ENCODE data around the gene FOXE3. TPM values are rescaled to one million over a fixed set of nuclear protein-coding genes. Genes with fewer than 3 reads are reported as not detected.

The FOXE3 gene
- total RNA-seq, 2 donors from 2014 or later = 0.28 TPM; not detected in 1

DNA sequence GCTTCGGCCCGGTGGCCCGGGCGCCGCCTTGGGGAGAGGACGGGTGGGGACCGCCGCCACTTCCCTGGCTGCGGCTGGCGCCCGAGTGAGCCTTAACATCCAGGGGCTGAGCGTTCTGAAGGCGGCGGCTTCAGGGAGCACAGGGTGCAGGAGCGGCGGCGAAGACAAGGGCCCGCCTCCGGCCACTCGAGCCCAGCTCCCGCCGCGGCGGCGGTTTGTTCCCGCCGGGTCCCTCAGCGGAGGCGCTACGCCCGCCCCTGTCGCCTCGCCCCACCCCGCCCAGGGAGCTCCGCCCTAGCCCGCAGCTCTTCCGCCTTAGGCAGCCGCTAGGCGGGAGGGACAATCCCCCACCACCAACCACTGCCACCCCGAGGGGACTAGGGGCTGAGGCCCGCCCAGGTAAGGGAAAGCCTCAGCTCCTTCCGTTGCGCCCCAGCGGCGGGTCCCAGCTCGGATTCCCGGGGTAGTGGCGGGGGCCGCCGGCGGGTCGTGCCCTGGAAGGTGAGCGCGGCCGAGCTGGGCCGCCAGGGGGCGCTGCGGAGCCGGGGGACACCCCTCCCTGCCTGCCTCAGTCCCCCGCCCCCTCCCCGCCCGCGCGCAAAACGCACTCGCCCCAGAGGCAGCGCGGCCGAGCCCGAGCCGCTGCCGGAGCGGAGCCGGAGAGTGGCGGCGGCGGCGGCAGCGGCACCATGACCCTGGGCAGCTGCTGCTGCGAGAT, 21.5 kb downstream of the FOXE3 start, which contains the start of gene FOXD2:
Gene FOXD2 (plus strand): TSS at position 598 of the 718 bp plus-strand sequence. CDS start 92 bp downstream, at position 690.
- Histone ChIP-seq H3K4me3 (peak within 1 kb of the TSS; percentile 92), H3K4me1 (ENCODE audit: control insufficient read depth in 1 of 2, low read depth in 2 of 2) (peaks cover 29 to 66% of the 10 kb centered on the region in 2 donors)
- TF ChIP-seq, protein P1, sequence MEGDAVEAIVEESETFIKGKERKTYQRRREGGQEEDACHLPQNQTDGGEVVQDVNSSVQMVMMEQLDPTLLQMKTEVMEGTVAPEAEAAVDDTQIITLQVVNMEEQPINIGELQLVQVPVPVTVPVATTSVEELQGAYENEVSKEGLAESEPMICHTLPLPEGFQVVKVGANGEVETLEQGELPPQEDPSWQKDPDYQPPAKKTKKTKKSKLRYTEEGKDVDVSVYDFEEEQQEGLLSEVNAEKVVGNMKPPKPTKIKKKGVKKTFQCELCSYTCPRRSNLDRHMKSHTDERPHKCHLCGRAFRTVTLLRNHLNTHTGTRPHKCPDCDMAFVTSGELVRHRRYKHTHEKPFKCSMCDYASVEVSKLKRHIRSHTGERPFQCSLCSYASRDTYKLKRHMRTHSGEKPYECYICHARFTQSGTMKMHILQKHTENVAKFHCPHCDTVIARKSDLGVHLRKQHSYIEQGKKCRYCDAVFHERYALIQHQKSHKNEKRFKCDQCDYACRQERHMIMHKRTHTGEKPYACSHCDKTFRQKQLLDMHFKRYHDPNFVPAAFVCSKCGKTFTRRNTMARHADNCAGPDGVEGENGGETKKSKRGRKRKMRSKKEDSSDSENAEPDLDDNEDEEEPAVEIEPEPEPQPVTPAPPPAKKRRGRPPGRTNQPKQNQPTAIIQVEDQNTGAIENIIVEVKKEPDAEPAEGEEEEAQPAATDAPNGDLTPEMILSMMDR (IDR thresholded peaks at IDR 0.05) = peak; percentile 99

GRCh38 chr1:47438165-47439016, 22.3 kb downstream of the FOXE3 start:
- peaks cover 25 to 58% of the 10 kb centered on the region in 2 donors for H3K4me1 ChIP-seq (ENCODE audit: control insufficient read depth in 1 of 2, low read depth in 2 of 2)
- peak overlapping the region; percentile 92 for H3K4me3 ChIP-seq
- no peaks in the 10 kb centered on the region for H3K9me3 ChIP-seq
- TF ChIP-seq, protein P1 (IDR thresholded peaks at IDR 0.05) = no peak
- H3K27me3 ChIP-seq (replicated peaks; ENCODE audit: insufficient read depth) = no peaks in the 10 kb centered on the region
- DNase-seq (ENCODE audit: low spot score) = no peak
- no peaks in the 10 kb centered on the region for H3K36me3 ChIP-seq
- H3K27ac ChIP-seq = peak overlapping the region; percentile 90 to 94
- no peak for ATAC-seq (ENCODE audit: insufficient number of reproducible peaks, low FRiP score, low read depth)

More for the DNA sequence above, 21.5 kb downstream of the FOXE3 start, which contains the start of gene FOXD2:
- DNase-seq (ENCODE audit: low spot score) (peak; percentile 43), ATAC-seq (ENCODE audit: insufficient number of reproducible peaks, low FRiP score, low read depth) (peak; percentile 75)
- Histone ChIP-seq H3K27ac (peak within 1 kb of the TSS; percentile 90 to 94), H3K27me3 (replicated peaks; ENCODE audit: insufficient read depth) (no peaks in the 10 kb centered on the region), H3K9me3 (no peaks in the 10 kb centered on the region), H3K36me3 (peaks cover 3% of the 10 kb centered on the region)

DNA sequence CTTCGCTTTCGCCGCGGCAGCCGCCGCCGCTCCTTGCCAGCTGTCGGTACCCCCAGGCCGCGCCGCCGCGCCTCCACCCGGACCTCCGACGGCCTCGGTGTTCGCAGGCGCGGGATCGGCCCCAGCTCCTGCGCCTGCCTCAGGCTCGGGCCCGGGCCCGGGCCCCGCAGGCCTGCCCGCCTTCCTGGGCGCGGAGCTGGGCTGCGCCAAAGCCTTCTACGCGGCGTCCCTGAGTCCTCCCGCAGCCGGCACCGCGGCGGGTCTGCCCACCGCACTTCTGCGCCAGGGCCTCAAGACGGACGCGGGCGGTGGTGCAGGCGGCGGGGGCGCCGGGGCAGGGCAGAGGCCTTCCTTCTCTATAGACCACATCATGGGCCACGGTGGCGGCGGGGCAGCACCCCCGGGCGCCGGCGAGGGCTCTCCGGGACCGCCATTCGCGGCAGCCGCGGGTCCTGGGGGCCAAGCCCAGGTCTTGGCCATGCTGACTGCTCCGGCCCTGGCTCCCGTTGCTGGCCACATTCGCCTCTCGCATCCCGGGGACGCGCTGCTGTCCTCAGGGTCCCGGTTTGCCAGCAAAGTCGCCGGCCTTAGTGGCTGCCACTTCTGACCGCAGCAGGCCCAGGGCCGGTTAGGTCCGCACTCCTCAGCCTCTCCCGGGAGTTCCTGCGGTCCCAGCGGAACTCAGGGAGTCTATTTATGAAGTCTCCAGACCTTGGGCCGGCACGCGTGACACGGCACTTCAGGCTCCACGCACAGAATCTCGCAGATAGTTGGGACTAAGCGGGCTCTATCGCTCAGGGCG, 23.1 kb downstream of the FOXE3 start:
- Histone ChIP-seq H3K4me3 (peak overlapping the region; percentile 92), H3K9me3 (no peaks in the 10 kb centered on the region), H3K27ac (no peak overlapping the region), H3K4me1 (ENCODE audit: control insufficient read depth in 1 of 2, low read depth in 2 of 2) (peaks cover 19 to 50% of the 10 kb centered on the region in 2 donors), H3K36me3 (no peaks in the 10 kb centered on the region), H3K27me3 (replicated peaks; ENCODE audit: insufficient read depth) (no peaks in the 10 kb centered on the region)
- DNase-seq (ENCODE audit: low spot score) = no peak
- ATAC-seq (ENCODE audit: insufficient number of reproducible peaks, low FRiP score, low read depth) = no peak
- TF ChIP-seq, protein P1 (IDR thresholded peaks at IDR 0.05) = no peak

GRCh38 chr1:47439819-47440598, 23.9 kb downstream of the FOXE3 start:
- no peaks in the 10 kb centered on the region for H3K36me3 ChIP-seq

More at GRCh38 chr1:47439819-47440598, 23.9 kb downstream of the FOXE3 start:
- Histone ChIP-seq H3K27me3 (replicated peaks; ENCODE audit: insufficient read depth) (no peaks in the 10 kb centered on the region), H3K9me3 (no peaks in the 10 kb centered on the region), H3K4me1 (ENCODE audit: control insufficient read depth in 1 of 2, low read depth in 2 of 2) (peaks cover 12 to 46% of the 10 kb centered on the region in 2 donors), H3K27ac (no peak overlapping the region), H3K4me3 (peak overlapping the region; percentile 92)
- ATAC-seq (ENCODE audit: insufficient number of reproducible peaks, low FRiP score, low read depth) (no peak), DNase-seq (ENCODE audit: low spot score) (no peak)
- TF ChIP-seq, protein P1 (IDR thresholded peaks at IDR 0.05) = no peak

Measured in thoracic aorta (tissue), 2 donors.